ENCODE results near the gene ADD1. TPM values are rescaled to one million over a fixed set of nuclear protein-coding genes. Genes with fewer than 3 reads are reported as not detected.

The ADD1 gene
- total and polyA plus RNA-seq, 8 donors: 262 to 331 (median 304) TPM

DNA sequence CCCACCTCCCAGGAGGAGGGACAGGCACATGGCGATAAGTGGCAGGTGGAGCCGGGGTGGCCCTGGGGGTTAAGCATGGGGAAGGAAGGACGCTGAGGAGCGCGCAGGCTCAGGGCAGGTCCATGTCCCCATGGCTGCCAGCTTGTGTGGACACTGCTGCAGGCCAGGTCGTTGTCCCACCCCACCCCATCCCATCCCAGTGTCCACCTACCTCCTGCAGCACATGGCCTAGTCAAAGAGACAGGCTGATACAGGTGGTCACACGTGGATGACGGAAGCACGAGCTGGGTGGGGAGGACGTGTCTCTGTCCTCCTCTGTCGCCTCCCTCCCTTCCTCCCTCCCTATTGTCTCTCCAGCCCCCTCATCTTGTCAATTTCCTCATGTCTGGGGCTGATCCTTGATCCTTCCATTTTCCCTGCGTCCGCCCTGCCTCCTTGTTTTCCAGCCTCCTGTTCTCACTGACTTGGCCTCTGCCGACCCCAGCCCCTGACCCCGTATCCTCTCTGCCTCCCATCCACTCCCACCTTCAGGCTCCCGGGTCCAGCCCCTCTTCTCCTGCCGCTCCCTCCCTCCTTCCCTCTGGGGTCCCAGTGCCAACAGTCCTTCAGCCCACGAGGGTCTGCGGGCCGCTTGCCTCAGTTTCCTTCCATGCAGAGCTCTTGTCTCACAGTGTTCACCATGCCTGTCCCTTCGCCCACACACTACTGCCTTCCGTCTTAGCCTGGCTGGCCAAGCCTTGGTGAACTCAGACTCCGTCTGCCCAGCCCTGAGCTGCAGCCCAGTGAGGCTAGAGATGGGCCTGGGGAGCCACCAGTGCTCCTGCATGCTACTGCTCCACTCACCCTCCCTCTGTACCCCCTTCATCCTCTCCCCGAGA lies 15.5 kb upstream of the ADD1 start:
- no peak for TF ChIP-seq CTCF (IDR thresholded peaks at IDR 0.05)
- no peak for ATAC-seq
- intact Hi-C loops (cut with DNase I): no loop called here
- Histone ChIP-seq H3K9me3 (no peaks in the 10 kb centered on the region), H3K36me3 (peaks cover 0 to 95% of the 10 kb centered on the region in 2 donors), H3K4me3 (no peak overlapping the region), H3K27me3 (no peaks in the 10 kb centered on the region), H3K27ac (no peak overlapping the region), H3K4me1 (no peaks in the 10 kb centered on the region)
- DNase-seq: peak in 2 of 4 donors; percentile 24 to 58

DNA sequence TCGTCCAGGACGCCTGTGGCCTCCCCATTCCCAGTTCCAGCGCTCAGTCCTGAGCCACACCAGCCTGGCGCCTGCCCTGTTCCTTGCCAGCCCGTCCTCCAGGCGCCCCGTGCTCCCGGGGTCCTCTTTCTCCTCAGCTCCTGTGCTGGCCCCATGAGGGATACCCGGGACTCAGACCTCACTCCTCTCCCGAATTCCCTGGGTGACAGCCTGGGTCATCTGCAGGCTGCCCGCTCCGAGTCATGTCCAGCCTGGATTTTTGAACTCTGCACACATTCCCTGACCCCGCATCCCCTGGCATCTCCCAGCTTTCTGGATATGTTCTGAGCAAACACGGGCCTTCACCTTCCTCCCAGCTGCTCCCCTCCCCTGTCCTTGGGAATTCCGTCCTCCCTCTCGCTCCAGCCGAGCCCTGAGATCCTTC lies 14.9 kb upstream of the ADD1 start:
- Histone ChIP-seq H3K4me3 (no peak overlapping the region), H3K9me3 (no peaks in the 10 kb centered on the region), H3K36me3 (peaks cover 0 to 95% of the 10 kb centered on the region in 2 donors), H3K27me3 (no peaks in the 10 kb centered on the region), H3K4me1 (no peaks in the 10 kb centered on the region), H3K27ac (no peak overlapping the region)
- no peak for TF ChIP-seq CTCF (IDR thresholded peaks at IDR 0.05)
- intact Hi-C loops (cut with DNase I): no loop called here
- DNase-seq (peak in 2 of 4 donors; percentile 24 to 30), ATAC-seq (no peak)

DNA sequence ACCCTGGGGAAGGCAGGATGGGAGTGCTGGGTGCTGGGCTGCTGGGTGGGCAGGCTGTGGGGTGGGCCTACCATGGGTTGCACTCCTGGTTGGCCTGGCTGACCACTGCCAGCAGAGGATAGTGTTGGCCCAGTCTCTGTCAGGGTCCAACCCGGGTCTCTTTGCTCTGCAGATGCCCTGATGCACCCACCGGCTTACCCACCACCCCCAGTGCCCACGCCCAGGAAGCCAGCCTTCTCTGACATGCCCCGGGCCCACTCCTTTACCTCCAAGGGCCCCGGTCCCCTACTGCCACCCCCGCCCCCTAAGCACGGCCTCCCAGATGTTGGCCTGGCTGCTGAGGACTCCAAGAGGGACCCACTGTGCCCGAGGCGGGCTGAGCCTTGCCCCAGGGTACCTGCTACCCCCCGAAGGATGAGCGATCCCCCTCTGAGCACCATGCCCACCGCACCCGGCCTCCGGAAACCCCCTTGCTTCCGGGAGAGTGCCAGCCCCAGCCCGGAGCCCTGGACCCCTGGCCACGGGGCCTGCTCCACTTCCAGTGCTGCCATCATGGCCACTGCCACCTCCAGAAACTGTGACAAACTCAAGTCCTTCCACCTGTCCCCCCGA lies 14.2 kb upstream of the ADD1 start:
- Histone ChIP-seq H3K27me3 (no peaks in the 10 kb centered on the region), H3K4me3 (no peak overlapping the region), H3K27ac (no peak overlapping the region), H3K36me3 (peaks cover 0 to 95% of the 10 kb centered on the region in 2 donors), H3K9me3 (no peaks in the 10 kb centered on the region), H3K4me1 (peaks cover 0 to 5% of the 10 kb centered on the region in 2 donors)
- DNase-seq: no peak
- no peak for TF ChIP-seq CTCF (IDR thresholded peaks at IDR 0.05)
- intact Hi-C loops (cut with DNase I): no loop called here
- no peak for ATAC-seq

DNA sequence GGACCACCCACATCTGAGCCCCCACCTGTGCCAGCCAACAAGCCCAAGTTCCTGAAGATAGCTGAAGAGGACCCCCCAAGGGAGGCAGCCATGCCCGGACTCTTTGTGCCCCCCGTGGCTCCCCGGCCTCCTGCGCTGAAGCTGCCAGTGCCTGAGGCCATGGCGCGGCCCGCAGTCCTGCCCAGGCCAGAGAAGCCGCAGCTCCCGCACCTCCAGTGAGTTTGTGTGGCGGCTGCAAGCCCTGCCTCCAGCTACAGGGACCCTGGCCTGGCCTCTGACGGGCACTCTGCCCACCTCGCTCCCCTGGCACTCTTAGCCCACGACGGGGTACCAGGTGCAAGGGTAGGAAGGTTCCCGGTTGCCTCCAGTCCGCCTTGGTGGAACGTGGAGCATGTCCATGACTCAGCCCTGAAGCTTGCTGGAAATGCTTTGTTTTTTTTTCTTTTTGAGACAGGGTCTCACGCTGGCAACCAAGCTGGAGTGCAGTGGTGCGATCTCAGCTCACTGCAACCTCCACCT lies 13.7 kb upstream of the ADD1 start:
- no peak for TF ChIP-seq CTCF (IDR thresholded peaks at IDR 0.05)
- Histone ChIP-seq H3K27ac (no peak overlapping the region), H3K4me3 (no peak overlapping the region), H3K4me1 (peaks cover 0 to 10% of the 10 kb centered on the region in 2 donors), H3K36me3 (peaks cover 0 to 95% of the 10 kb centered on the region in 2 donors), H3K27me3 (no peaks in the 10 kb centered on the region), H3K9me3 (no peaks in the 10 kb centered on the region)
- peak in 1 of 4 donors; percentile 69 for DNase-seq
- ATAC-seq: no peak
- intact Hi-C loops (cut with DNase I): no loop called here
